H1 (cell line): ENCODE results near the gene TECPR2. TPM values are rescaled to one million over a fixed set of nuclear protein-coding genes. Genes with fewer than 3 reads are reported as not detected.

Experiments used
- polyA plus RNA-seq, 7 experiments: library from polyadenylated mRNA; depleted of rRNA in 3 of 7; stranded (reverse) in 5 of 7; unstranded in 2 of 7; fragments of >200 nt in 5 of 7; fragments of 200-250 nt in 2 of 7; gene quantifications; 1 replicate in 5 of 7; 2 replicates in 1 of 7; 4 replicates in 1 of 7; pipeline versions ENCODE4 v1.2.1 to v1.2.3, GENCODE V29; 2011 to 2013; ENCODE audit warnings: missing spikeins in 2 of 7, mixed read lengths in 2 of 7
- total RNA-seq: library from RNA; stranded (reverse); fragmentation: NEBNext Ultra II Directional; extraction: Animal tissue kit (Norgen Biotek cat#: 25700); gene quantifications from 2 replicates; pipeline ENCODE4 v1.2.1, GENCODE V29; 2021
- TF ChIP-seq, protein P1 (sequence below): IDR thresholded peaks from 2 replicates; pipeline ENCODE4 v1.6.1; 2011; ENCODE audit warnings: low read length, improper control_type of control experiment

Gene TECPR2
- total and polyA plus RNA-seq, 2 of the 8 experiments (the other 6 are each of a cell fraction or from before 2014, with no cell fraction given), result 6.8 to 19.4 TPM

GRCh38 chr14:102491786-102492530, 129.2 kb downstream of the TECPR2 start (continued):
- TF ChIP-seq, protein P1, sequence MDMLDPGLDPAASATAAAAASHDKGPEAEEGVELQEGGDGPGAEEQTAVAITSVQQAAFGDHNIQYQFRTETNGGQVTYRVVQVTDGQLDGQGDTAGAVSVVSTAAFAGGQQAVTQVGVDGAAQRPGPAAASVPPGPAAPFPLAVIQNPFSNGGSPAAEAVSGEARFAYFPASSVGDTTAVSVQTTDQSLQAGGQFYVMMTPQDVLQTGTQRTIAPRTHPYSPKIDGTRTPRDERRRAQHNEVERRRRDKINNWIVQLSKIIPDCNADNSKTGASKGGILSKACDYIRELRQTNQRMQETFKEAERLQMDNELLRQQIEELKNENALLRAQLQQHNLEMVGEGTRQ, result no peak
